ENCODE measurements around the gene BOD1.

DNA sequence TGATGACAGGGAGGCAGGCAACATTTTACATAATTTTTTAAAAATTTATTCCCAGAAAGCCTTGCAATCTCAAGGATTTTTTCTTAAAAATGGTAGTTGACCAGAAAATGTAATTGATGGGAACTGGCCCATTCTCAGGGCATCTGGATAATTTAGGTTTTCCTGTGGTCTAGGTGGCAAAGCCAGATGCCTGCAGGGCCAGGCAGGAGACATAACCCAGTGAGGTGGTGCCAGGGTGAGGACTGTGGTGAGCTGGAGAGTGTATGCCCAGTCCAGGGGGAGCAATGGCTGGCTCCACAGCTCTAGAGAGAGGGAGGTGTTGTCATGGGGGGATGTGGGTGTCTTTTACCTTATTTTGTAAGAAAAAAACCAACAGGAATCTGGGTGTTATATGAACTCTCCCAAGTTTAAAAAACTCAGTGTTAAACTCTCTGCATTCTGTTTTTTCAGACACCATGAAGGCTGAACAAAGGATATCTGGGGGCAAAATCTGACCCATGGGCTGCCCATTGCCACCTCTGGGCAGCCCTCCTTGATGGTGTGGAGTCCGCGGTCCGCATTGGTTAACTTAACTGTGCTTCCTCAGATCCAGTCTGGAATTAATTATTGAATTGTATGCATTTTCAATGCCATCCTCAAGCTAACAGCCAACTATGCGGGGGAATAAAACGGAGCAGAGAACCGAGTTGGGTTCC lies 43.9 kb downstream of the BOD1 start:
- no peak for TF ChIP-seq POLR2A (IDR thresholded peaks at IDR 0.05)
- no peak for TF ChIP-seq CTCF (IDR thresholded peaks at IDR 0.05)
- TF ChIP-seq EP300 (IDR thresholded peaks at IDR 0.05): no peak
